ENCODE measurements around the gene PRDX2. TPM values are rescaled to one million over a fixed set of nuclear protein-coding genes. Genes with fewer than 3 reads are reported as not detected.

The PRDX2 gene
- total RNA-seq, 2 experiments from 2014 or later = 251 to 262 TPM

- intact Hi-C loops (cut with micrococcal nuclease) = no loop called here
- no peak overlapping the region for H3K4me3 Mint-ChIP-seq
These were observed 35.5 kb downstream of the PRDX2 start for GRCh38 chr19:12766051-12766521.

GRCh38 chr19:12764698-12765097, 36.9 kb downstream of the PRDX2 start:
- no peak overlapping the region for H3K27ac Mint-ChIP-seq
- ATAC-seq (no peak), DNase-seq (no peak)
- H3K9me3 Mint-ChIP-seq = no peaks in the 10 kb centered on the region
- CTCF ChIA-PET = interaction anchor here (1.0 to 17.4 kb wide), 13 partner anchors 9 to 86 kb away, joined by 3 to 480 read pairs (median 5); partner anchors contain the start of genes FBXW9, JUNB, PRDX2 and RNASEH2A
- no peaks in the 10 kb centered on the region for H3K27me3 Mint-ChIP-seq
- TF ChIP-seq CTCF (IDR thresholded peaks at IDR 0.05) = no peak
- intact Hi-C loops (cut with micrococcal nuclease) = loop anchor here (5.0 kb wide), 1 partner anchor 83 kb away; no protein-coding TSS in a partner anchor
- peaks cover 4% of the 10 kb centered on the region for H3K4me1 Mint-ChIP-seq (ENCODE audit: low read depth)
- peaks cover 2% of the 10 kb centered on the region for H3K36me3 Mint-ChIP-seq (ENCODE audit: low read depth)
- POLR2A ChIA-PET = interaction anchor here (1.4 to 3.0 kb wide), 3 partner anchors 29 to 68 kb away, joined by 4 to 10 read pairs (median 9); partner anchors contain the start of genes PRDX2 and THSD8
- H3K4me3 Mint-ChIP-seq = no peak overlapping the region

More at GRCh38 chr19:12766051-12766521, 35.5 kb downstream of the PRDX2 start:
- H3K36me3 Mint-ChIP-seq (ENCODE audit: low read depth) = peaks cover 2% of the 10 kb centered on the region
- POLR2A ChIA-PET = interaction anchor here (0.8 to 3.0 kb wide), 6 partner anchors 9 to 36 kb away, joined by 4 to 10 read pairs (median 4); partner anchors contain the start of genes HOOK2, JUNB, PRDX2 and THSD8
- ATAC-seq = peak; percentile 61
- H3K27me3 Mint-ChIP-seq = no peaks in the 10 kb centered on the region
- CTCF ChIA-PET = interaction anchor here (0.5 to 17.4 kb wide), 27 partner anchors 9 to 199 kb away, joined by 3 to 480 read pairs (median 5); partner anchors contain the start of genes DNASE2, HOOK2, JUNB and PRDX2
- no peak overlapping the region for H3K27ac Mint-ChIP-seq
- DNase-seq = peak; percentile 81
- H3K9me3 Mint-ChIP-seq = no peaks in the 10 kb centered on the region
- peak; percentile 69 for TF ChIP-seq CTCF (IDR thresholded peaks at IDR 0.05)
- peaks cover 3% of the 10 kb centered on the region for H3K4me1 Mint-ChIP-seq (ENCODE audit: low read depth)

DNA sequence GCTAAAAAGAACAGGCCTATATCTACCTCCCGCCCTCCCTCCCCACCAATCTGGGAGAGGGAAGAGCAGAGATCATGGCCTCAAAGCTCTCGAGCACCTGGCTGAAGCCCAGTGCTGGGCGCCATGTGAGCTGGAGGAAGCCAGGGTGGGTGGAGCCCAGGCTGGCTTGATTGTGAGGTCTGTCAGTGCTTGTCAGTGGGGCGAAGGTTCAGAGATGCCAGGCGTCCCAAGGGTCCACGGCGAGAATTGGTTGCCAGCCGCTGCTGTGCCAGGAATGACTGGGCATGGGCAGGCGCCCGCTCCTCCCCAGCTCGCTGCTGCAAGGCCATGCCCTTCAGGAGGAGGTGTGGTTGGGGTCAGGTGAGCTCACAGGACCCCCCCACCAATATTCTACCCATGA, 38.5 kb downstream of the PRDX2 start:
- Mint-ChIP-seq H3K4me1 (ENCODE audit: low read depth) (peaks cover 6% of the 10 kb centered on the region), H3K4me3 (no peak overlapping the region), H3K9me3 (no peaks in the 10 kb centered on the region), H3K27ac (no peak overlapping the region), H3K27me3 (peaks cover 4% of the 10 kb centered on the region), H3K36me3 (ENCODE audit: low read depth) (peaks cover 2% of the 10 kb centered on the region)
- POLR2A ChIA-PET = interaction anchor here (0.6 to 1.6 kb wide), 6 partner anchors 14 to 49 kb away, joined by 3 to 4 read pairs (median 3); partner anchors contain the start of gene JUNB
- ATAC-seq (no peak), DNase-seq (no peak)
- CTCF ChIA-PET = interaction anchor here (1.2 to 17.4 kb wide), 7 partner anchors 9 to 127 kb away, joined by 3 to 480 read pairs (median 5); partner anchors contain the start of genes GCDH, JUNB, PRDX2 and THSD8
- no peak for TF ChIP-seq CTCF (IDR thresholded peaks at IDR 0.05)
- intact Hi-C loops (cut with micrococcal nuclease) = loop anchor here (5.0 kb wide), 1 partner anchor 84 kb away; no protein-coding TSS in a partner anchor

DNA sequence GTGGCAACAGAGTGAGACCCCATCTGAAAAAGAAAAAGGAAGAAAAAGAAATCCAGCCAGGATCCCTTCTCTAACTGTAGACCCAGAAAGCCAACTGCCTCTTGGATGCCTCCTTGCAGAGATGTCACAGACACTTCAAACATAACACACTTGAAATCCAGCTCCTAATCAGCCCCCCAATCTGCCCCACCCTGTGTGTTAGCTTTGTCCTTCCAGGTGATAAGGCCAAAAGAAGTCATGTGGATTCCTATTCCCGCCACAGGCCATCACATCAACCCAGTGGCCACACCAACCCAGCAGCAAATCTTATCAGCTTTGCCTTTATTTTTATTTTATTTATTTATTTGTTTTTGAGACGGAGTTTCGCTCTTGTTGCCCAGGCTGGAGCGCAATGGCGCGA, 41.9 kb downstream of the PRDX2 start:
- DNase-seq (no peak), ATAC-seq (no peak)
- intact Hi-C loops (cut with micrococcal nuclease) = loop anchor here (2.0 to 5.0 kb wide), 2 partner anchors 37 to 88 kb away; no protein-coding TSS in a partner anchor
- POLR2A ChIA-PET = interaction anchor here (0.7 to 2.9 kb wide), 6 partner anchors 13 to 37 kb away, joined by 3 to 9 read pairs (median 4); no protein-coding TSS in a partner anchor
- no peak for TF ChIP-seq CTCF (IDR thresholded peaks at IDR 0.05)
- no peaks in the 10 kb centered on the region for H3K36me3 Mint-ChIP-seq (ENCODE audit: low read depth)
- CTCF ChIA-PET = interaction anchor here (0.8 to 17.4 kb wide), 29 partner anchors 10 to 178 kb away, joined by 3 to 480 read pairs (median 5); partner anchors contain the start of genes DNASE2, FBXW9, GET3 and JUNB
- no peak overlapping the region for H3K27ac Mint-ChIP-seq
- no peak overlapping the region for H3K4me3 Mint-ChIP-seq
- peaks cover 12% of the 10 kb centered on the region for H3K27me3 Mint-ChIP-seq
- H3K9me3 Mint-ChIP-seq = no peaks in the 10 kb centered on the region
- peaks cover 10% of the 10 kb centered on the region for H3K4me1 Mint-ChIP-seq (ENCODE audit: low read depth)

Data from activated CD8-positive, alpha-beta T cell treated with anti-CD3 and anti-CD28 coated beads for 36 hours (primary cell).